ENCODE measurements around the gene CHRDL2.

CHRDL2 gene

GRCh38 chr11:74679513-74679865, 51.7 kb downstream of the CHRDL2 start:
- H3K4me3 ChIP-seq (ENCODE audit: low read depth, low read length): no peak overlapping the region
- no peaks in the 10 kb centered on the region for H3K36me3 ChIP-seq (ENCODE audit: control insufficient read depth in 2 of 2, insufficient read depth in 1 of 2, low read length in 2 of 2)
- no peak for TF ChIP-seq ZSCAN30 (tag by site-specific recombination; IDR thresholded peaks at IDR 0.05)
- TF ChIP-seq REPIN1 (tag by site-specific recombination; IDR thresholded peaks at IDR 0.05; ENCODE audit: low read depth): no peak
- TF ChIP-seq ZNF274 (IDR thresholded peaks at IDR 0.05; ENCODE audit: low read length): no peak
- no peak for TF ChIP-seq ZNF274 (tag by site-specific recombination; IDR thresholded peaks at IDR 0.05; ENCODE audit: borderline replicate concordance)
- no peak for TF ChIP-seq TSHZ1 (tag by site-specific recombination; IDR thresholded peaks at IDR 0.05; ENCODE audit: borderline replicate concordance)
- CTCF ChIA-PET: interaction anchor here (1.0 kb wide), 1 partner anchor 23 kb away, joined by 3 read pairs; no protein-coding TSS in a partner anchor
- no peak overlapping the region for H3K27ac ChIP-seq (ENCODE audit: extremely low read depth, low read depth, low read length)
- no peaks in the 10 kb centered on the region for H3K4me1 ChIP-seq (ENCODE audit: control insufficient read depth, insufficient read depth, low read length)
- POLR2A ChIA-PET: no interaction called here
- H3K9me3 ChIP-seq (ENCODE audit: control insufficient read depth, insufficient read depth, low read depth, low read length): no peaks in the 10 kb centered on the region

DNA sequence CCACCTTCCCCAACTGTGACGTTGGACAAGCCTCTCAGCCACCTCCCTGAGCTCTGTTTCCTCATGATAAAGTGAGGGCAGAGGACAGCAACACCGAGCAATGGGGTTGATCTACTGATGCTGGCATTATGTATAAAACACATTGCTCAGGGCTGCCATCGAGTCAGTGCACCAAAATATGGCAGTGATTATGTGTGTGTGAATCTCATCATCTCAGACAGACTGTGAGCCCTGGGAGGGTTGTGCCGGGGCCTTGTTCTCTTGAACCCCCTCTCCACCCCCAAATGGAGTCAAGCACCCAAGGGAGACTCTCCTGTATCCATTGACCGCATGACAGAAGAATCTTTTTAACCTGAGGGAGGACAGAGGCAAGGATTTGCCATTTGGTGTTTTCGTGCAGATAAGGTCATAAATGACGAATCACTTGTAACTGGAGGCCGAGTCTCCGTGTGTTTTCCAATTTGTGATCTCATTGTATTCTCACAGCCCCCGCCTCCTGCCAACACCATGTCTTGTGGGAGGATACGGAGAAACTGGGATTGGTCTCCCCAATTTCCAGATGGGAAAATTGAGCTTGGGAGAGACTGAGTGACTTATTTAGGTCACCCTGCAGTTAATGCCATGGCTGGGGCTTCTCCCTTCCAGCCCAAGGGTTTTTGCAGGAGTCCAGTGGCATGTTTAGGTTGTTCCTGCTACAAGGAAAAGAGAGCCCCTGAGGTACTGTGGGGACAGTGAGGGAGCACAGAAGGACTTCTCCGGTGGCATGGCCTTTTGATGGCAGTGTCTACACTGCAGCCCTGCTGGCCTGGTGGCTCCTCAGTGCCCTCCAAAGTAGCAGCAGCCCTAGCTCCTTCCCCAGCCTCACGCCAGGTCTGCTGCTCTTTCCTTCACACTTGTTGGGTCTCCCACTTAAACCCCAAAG, 52.4 kb downstream of the CHRDL2 start:
- ChIA-PET POLR2A (no interaction called here), CTCF (interaction anchor here (1.0 to 1.5 kb wide), 2 partner anchors 24 kb away, joined by 3 to 4 read pairs; no protein-coding TSS in a partner anchor)
- Histone ChIP-seq H3K4me1 (ENCODE audit: control insufficient read depth, insufficient read depth, low read length) (no peaks in the 10 kb centered on the region), H3K4me3 (ENCODE audit: low read depth, low read length) (no peak overlapping the region), H3K36me3 (ENCODE audit: control insufficient read depth in 2 of 2, insufficient read depth in 1 of 2, low read length in 2 of 2) (no peaks in the 10 kb centered on the region), H3K9me3 (ENCODE audit: control insufficient read depth, insufficient read depth, low read depth, low read length) (no peaks in the 10 kb centered on the region), H3K27ac (ENCODE audit: extremely low read depth, low read depth, low read length) (no peak overlapping the region)
- no peak for TF ChIP-seq ZNF571 (tag by site-specific recombination; IDR thresholded peaks at IDR 0.05)
- no peak for TF ChIP-seq MZF1 (tag by site-specific recombination; IDR thresholded peaks at IDR 0.05; ENCODE audit: borderline replicate concordance)
- TF ChIP-seq KLF7 (tag by site-specific recombination; IDR thresholded peaks at IDR 0.05; ENCODE audit: borderline replicate concordance): no peak
- TF ChIP-seq ZBTB7A (tag by site-specific recombination; IDR thresholded peaks at IDR 0.05; ENCODE audit: low read depth): no peak
- TF ChIP-seq ZNF155 (tag by site-specific recombination; IDR thresholded peaks at IDR 0.05): no peak
- no peak for TF ChIP-seq RBAK (tag by site-specific recombination; IDR thresholded peaks at IDR 0.05)
- TF ChIP-seq ZNF2 (tag by site-specific recombination; IDR thresholded peaks at IDR 0.05): no peak
- TF ChIP-seq, protein P1, sequence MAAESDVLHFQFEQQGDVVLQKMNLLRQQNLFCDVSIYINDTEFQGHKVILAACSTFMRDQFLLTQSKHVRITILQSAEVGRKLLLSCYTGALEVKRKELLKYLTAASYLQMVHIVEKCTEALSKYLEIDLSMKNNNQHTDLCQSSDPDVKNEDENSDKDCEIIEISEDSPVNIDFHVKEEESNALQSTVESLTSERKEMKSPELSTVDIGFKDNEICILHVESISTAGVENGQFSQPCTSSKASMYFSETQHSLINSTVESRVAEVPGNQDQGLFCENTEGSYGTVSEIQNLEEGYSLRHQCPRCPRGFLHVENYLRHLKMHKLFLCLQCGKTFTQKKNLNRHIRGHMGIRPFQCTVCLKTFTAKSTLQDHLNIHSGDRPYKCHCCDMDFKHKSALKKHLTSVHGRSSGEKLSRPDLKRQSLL (tag by site-specific recombination; IDR thresholded peaks at IDR 0.05): no peak
- TF ChIP-seq, protein P2, sequence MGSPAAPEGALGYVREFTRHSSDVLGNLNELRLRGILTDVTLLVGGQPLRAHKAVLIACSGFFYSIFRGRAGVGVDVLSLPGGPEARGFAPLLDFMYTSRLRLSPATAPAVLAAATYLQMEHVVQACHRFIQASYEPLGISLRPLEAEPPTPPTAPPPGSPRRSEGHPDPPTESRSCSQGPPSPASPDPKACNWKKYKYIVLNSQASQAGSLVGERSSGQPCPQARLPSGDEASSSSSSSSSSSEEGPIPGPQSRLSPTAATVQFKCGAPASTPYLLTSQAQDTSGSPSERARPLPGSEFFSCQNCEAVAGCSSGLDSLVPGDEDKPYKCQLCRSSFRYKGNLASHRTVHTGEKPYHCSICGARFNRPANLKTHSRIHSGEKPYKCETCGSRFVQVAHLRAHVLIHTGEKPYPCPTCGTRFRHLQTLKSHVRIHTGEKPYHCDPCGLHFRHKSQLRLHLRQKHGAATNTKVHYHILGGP (tag by site-specific recombination; IDR thresholded peaks at IDR 0.05): no peak
- TF ChIP-seq SCRT2 (tag by site-specific recombination; IDR thresholded peaks at IDR 0.05): no peak
- no peak for TF ChIP-seq ZNF140 (tag by site-specific recombination; IDR thresholded peaks at IDR 0.05)
- TF ChIP-seq SALL2 (tag by site-specific recombination; IDR thresholded peaks at IDR 0.05; ENCODE audit: borderline replicate concordance): no peak
- no peak for TF ChIP-seq MEIS1 (CRISPR knock-in tag; IDR thresholded peaks at IDR 0.05; ENCODE audit: borderline replicate concordance)
- TF ChIP-seq ZNF292 (tag by site-specific recombination; IDR thresholded peaks at IDR 0.05; ENCODE audit: borderline replicate concordance, low read depth): no peak
- TF ChIP-seq ZNF645 (tag by site-specific recombination; IDR thresholded peaks at IDR 0.05): no peak
- no peak for TF ChIP-seq ZNF624 (tag by site-specific recombination; IDR thresholded peaks at IDR 0.05)
- no peak for TF ChIP-seq OSR2 (tag by site-specific recombination; IDR thresholded peaks at IDR 0.05)
- no peak for TF ChIP-seq ZNF560 (tag by site-specific recombination; IDR thresholded peaks at IDR 0.05; ENCODE audit: borderline replicate concordance)
- TF ChIP-seq ZNF37A (tag by site-specific recombination; IDR thresholded peaks at IDR 0.05): no peak
